Measurements from ENCODE around the gene FAM221B.

FAM221B gene

DNA sequence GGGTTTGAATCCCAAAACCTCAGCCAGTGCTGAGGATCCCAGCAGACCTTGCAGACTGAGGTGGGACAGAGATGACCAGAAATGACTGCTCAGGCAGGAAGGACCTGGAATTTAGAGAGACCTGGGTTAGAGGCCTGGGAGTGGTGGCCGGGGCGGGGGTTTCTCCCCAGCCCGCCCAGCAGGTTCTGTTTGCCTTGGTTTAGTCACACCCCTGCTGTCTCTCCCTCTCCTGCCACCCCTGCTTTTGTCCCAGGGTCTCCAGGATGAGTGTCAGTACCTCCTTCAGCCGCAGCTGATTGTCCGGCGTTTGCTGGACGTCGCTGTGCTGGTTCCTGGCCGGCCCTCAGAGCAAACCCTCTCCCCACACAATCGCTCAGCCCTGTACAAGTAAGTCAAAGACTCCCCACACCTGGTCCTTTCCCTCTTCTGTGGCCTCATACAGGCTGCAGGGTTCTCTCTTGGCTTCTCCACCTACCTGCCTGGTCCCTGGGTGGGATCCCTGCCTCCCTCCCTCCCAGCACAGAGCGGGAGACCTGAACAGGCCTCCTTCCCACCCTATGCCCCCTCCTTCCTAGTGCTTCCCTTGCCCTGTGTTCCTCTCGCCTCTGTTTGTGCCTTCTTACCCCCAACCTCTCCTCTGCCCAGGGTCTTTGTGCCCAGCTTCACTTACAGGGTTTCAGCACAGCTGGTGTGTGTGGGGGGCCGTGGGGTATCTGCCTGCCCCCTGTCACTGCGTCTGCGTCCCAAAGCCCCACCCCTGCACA is 12.5 kb upstream of the FAM221B start:
- Histone ChIP-seq H3K4me1 (ENCODE audit: insufficient read depth, low read length) (peaks cover 21% of the 10 kb centered on the region), H3K9ac (ENCODE audit: low read depth, low read length) (no peak overlapping the region), H3K36me3 (ENCODE audit: insufficient read depth, low read length) (no peaks in the 10 kb centered on the region), H3K9me3 (ENCODE audit: control insufficient read depth, insufficient read depth, low read length) (no peaks in the 10 kb centered on the region)

DNA sequence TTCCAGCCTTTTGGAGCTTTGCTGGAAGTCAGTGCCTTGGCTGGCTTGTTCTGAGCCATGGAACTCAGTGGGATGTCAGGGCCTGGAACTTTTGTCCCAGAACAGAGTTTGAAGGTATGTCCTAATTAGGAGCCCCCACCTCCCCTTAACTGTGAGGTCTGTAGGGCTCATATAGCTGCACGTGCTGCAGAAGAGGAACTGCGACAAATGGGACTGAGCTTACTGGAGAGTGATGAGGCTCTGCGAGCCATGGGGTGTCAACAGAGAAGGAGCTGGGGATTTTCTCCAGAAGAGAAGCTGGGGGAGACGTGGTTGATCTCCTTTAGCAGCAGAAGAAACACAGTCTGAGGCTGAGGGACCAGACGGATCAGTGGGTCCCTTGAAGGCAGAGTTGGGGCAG is 11.4 kb upstream of the FAM221B start:
- peaks cover 14% of the 10 kb centered on the region for H3K4me1 ChIP-seq (ENCODE audit: insufficient read depth, low read length)
- H3K9ac ChIP-seq (ENCODE audit: low read depth, low read length), result no peak overlapping the region
- no peaks in the 10 kb centered on the region for H3K9me3 ChIP-seq (ENCODE audit: control insufficient read depth, insufficient read depth, low read length)

DNA sequence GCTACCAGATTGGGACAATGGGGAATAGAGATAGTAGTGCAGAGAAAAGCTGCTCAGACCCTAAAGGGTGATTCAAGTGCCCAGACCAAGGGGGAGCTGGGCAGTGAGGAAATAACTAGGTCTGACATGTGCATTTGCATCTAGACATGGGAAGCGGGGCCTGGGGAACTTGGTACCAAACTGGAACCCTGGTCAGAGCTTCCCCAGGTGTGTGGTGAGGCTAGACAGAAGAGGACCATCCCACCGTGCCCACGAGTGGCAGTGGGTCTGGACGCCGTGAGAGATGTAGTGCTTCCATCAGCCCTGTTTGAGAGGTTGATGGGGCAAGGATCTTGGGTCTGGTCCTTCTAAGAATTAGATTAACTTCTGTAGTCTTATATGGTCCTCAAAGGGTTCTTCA is 8.1 kb upstream of the FAM221B start:
- no peak overlapping the region for H3K9ac ChIP-seq (ENCODE audit: low read depth, low read length)
- no peaks in the 10 kb centered on the region for H3K4me1 ChIP-seq (ENCODE audit: insufficient read depth, low read length)
- no peaks in the 10 kb centered on the region for H3K36me3 ChIP-seq (ENCODE audit: insufficient read depth, low read length)
- H3K9me3 ChIP-seq (ENCODE audit: control insufficient read depth, insufficient read depth, low read length), result no peaks in the 10 kb centered on the region

More for the DNA sequence above, 11.4 kb upstream of the FAM221B start:
- H3K36me3 ChIP-seq (ENCODE audit: insufficient read depth, low read length), result no peaks in the 10 kb centered on the region

DNA sequence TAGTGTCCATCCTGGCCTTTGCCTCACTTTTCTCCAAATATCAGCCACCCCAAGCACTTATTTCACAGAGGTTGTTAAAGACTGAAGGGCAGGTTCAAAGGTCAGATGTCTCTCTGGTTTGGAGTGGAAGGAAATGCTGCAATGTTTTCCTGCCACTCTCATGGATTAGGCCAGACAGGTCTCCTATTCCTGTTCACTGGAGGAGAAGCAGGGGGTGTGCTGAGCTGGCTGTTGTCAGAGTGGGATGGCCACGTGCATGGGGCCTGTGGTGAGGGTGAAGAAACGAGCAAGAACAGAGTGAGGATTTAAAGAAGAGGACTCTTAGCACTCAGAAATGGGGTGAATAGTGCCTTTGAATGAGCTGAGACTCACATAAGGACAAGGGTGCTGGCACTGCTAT is 7.2 kb upstream of the FAM221B start:
- no peak overlapping the region for H3K9ac ChIP-seq (ENCODE audit: low read depth, low read length)
- H3K9me3 ChIP-seq (ENCODE audit: control insufficient read depth, insufficient read depth, low read length), result no peaks in the 10 kb centered on the region
- H3K36me3 ChIP-seq (ENCODE audit: insufficient read depth, low read length), result no peaks in the 10 kb centered on the region
- no peaks in the 10 kb centered on the region for H3K4me1 ChIP-seq (ENCODE audit: insufficient read depth, low read length)

DNA sequence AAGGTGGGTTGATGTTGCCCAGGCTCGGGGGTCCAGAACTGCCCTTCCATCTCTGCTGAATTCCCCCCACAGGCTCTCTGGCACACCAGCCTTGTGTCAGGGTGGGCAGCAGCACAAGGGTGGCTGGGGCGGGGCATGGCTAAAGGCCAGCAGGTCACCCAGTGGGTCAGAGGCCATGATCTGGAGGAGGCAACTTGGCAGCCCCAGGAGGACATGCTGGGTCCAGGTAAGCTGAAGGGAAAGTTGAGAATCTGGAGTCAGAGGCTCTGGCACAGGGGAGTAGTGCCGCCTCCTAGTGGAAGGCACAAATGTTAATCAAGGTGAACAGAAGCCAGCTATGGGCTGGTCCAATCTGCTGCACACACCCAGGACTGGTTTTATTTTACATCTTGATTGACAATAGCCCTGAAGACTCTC is 6.7 kb upstream of the FAM221B start:
- H3K4me1 ChIP-seq (ENCODE audit: insufficient read depth, low read length), result no peaks in the 10 kb centered on the region

DNA sequence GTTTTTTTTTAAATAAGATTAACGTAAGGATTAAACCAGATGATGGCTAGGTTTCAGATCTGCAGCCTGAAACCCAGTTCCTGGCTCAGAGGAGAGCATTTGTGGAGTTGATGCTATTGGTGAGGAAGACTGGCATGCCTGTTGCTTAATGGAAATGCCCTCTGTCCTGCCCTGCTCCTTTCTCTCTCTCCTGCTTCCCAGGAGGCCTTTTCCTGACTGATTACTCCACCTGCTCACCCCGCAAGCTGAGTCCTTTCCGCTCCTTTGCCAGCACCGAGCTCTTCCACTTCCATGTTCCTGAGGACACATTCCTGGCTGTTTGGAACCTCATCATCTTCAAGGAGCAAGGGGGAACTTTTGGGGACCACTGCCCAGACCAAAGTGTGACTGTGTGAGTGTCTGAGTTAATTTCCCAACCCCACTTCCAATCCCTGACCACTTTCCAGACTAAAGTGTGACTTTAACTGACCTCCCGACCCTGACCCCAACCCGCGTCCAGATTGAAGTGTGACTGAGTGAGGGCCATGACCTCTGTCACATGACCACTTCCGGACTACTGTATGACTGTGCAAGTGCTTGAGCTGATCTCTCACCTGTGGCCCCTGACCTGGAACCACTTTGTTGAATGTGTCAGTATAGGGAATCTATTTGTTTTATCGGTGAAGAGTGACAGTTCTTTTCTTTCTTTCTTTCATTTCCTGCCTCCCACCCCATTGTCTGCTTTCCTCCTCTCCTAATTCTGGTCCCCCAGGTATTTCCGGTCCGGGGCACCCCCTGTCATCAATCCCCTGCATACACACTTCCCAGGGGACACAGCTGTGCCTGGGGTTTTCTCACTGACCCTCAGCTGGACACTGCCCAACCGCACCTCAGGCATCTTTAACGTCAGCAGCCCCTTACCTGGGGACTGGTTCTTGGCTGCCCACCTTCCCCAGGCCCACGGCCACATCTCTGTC is 6.0 kb upstream of the FAM221B start:
- Histone ChIP-seq H3K9me3 (ENCODE audit: control insufficient read depth, insufficient read depth, low read length) (no peaks in the 10 kb centered on the region), H3K36me3 (ENCODE audit: insufficient read depth, low read length) (no peaks in the 10 kb centered on the region), H3K4me1 (ENCODE audit: insufficient read depth, low read length) (no peaks in the 10 kb centered on the region), H3K9ac (ENCODE audit: low read depth, low read length) (no peak overlapping the region)

More for the DNA sequence above, 6.7 kb upstream of the FAM221B start:
- no peaks in the 10 kb centered on the region for H3K9me3 ChIP-seq (ENCODE audit: control insufficient read depth, insufficient read depth, low read length)
- no peaks in the 10 kb centered on the region for H3K36me3 ChIP-seq (ENCODE audit: insufficient read depth, low read length)
- H3K9ac ChIP-seq (ENCODE audit: low read depth, low read length), result no peak overlapping the region

DNA sequence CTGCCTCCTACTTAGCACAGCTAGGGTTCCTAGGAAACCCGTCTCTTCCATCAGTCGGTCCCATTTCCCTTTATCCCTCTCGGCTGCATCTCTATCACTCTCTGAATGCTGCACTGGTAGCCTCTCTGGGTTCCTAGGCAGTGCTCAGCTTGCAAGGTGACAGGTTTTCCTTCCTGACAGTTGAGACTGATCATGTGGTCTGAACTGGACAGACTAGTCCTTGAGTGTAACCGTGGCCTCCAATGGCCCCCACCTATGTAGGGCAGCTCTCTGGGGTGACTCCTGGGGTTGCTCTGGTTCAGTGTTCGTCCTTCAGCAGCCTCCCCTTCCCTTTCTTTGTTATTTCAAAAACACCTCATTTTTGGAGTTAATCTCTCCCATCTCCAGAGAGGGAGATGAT is 4.3 kb upstream of the FAM221B start:
- Histone ChIP-seq H3K4me1 (ENCODE audit: insufficient read depth, low read length) (no peaks in the 10 kb centered on the region), H3K9ac (ENCODE audit: low read depth, low read length) (no peak overlapping the region), H3K36me3 (ENCODE audit: insufficient read depth, low read length) (no peaks in the 10 kb centered on the region), H3K9me3 (ENCODE audit: control insufficient read depth, insufficient read depth, low read length) (no peaks in the 10 kb centered on the region)

DNA sequence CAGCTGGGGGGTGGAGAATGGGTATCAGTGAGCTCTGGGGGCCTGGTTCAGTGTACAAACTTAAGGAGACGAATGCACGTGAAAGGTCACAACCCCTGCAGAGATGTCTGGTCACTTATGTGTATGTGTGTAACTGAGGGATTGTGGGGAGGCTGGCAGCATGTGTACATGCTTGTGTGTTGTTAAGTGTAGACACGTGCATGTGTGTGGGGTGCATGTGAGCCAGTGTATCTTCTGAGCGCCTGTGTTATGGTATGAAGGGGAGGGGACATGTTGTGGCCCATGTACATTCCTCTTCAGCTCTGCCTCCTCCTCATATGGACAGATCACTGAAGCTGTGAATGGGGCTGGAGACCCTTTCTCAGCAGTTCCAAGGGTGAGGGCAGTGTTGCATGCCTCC is 2.5 kb upstream of the FAM221B start:
- Histone ChIP-seq H3K9ac (ENCODE audit: low read depth, low read length) (no peak overlapping the region), H3K4me1 (ENCODE audit: insufficient read depth, low read length) (no peaks in the 10 kb centered on the region), H3K36me3 (ENCODE audit: insufficient read depth, low read length) (no peaks in the 10 kb centered on the region), H3K9me3 (ENCODE audit: control insufficient read depth, insufficient read depth, low read length) (no peaks in the 10 kb centered on the region)

DNA sequence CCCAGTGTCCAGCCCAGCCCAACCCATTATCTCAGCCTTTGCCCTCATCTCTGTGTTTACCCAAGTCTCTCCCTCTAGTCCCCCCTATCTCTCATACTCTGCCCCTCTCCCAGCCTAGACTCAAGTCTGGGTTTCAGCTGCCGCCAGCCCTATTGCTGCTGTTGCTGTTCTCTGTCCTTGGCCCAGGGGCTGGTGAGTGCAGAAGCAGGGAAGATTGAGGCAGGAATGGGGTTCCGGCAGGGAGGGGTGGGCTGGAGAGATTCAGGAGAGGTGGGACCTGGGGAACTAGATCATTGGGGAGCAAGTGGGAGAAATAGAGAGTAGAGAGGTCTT is 1.2 kb upstream of the FAM221B start:
- H3K36me3 ChIP-seq (ENCODE audit: insufficient read depth, low read length), result no peaks in the 10 kb centered on the region
- no peaks in the 10 kb centered on the region for H3K9me3 ChIP-seq (ENCODE audit: control insufficient read depth, insufficient read depth, low read length)
- H3K9ac ChIP-seq (ENCODE audit: low read depth, low read length), result peak overlapping the region; percentile 71; the same call in 1 of the 2 replicates
- H3K4me1 ChIP-seq (ENCODE audit: insufficient read depth, low read length), result no peaks in the 10 kb centered on the region

DNA sequence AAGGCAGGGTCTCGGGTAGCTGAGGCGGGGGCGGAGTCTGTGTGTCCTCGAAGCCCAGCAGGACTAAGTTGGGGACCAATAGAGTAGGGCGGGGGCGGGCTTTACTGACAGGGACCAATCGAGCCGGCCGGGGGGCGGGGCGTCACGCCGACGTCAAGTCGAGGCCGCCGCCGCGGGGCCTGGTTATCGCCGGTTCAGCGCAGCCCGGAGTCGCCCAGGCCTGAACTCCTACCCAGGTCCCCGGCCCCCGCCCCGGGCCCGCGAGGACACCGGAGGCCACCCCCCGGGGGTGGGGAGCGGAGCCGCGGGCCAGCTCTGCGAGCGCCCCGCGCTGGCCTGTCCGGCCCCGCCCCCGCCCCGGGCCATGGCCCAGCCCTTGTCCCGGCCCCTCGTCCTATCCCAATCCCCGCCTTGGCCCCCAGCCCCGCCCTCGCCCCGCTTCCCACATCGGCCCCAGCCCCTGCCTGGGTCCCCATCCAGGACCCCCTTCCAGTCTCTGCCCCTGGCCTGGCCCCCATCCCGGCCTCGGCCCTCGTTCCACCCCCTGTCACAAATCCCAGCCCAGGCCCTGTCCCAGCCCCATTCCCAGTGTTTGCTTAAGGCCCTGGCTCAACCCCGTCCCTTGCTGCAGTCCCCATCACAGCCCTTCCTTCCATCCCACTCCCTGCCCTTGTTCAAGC is 692 bp upstream of the FAM221B start, which contains the start of gene TMEM8B:
TSS of gene TMEM8B (plus strand) at position 145 of the 680 bp plus-strand sequence. CDS start at position 365, 220 bp downstream.
- H3K9me3 ChIP-seq (ENCODE audit: control insufficient read depth, insufficient read depth, low read length), result no peaks in the 10 kb centered on the region
- no peaks in the 10 kb centered on the region for H3K36me3 ChIP-seq (ENCODE audit: insufficient read depth, low read length)
- peak within 1 kb of the TSS; percentile 71; the same call in 1 of the 2 replicates for H3K9ac ChIP-seq (ENCODE audit: low read depth, low read length)
- H3K4me1 ChIP-seq (ENCODE audit: insufficient read depth, low read length), result 0 out of 2 replicates have a peak, but pooled peaks cover 2% of the 10 kb centered on the region

DNA sequence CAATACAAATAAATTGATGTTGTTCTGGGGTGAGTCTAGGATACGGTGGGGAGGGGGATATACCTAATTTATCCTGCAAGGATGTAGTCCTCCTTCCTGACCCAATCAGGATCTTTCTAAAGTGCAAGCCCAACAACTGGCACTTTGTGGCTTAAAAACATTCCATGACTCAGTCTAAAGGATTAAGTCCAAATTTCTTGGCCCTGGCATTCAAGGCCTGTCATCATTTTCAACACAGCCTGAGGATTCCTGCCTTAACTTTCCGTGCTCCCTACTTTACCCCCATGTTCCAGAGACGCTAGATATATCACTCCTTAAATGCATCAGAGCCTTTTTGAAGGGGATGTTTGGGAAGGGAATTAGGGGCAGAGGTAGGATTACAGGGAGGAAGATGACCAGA is 1.0 kb downstream of the FAM221B start:
- peaks cover 13% of the 10 kb centered on the region for H3K4me1 ChIP-seq (ENCODE audit: insufficient read depth, low read length)
- H3K9me3 ChIP-seq (ENCODE audit: control insufficient read depth, insufficient read depth, low read length), result no peaks in the 10 kb centered on the region
- H3K36me3 ChIP-seq (ENCODE audit: insufficient read depth, low read length), result no peaks in the 10 kb centered on the region
- no peak overlapping the region for H3K9ac ChIP-seq (ENCODE audit: low read depth, low read length)

DNA sequence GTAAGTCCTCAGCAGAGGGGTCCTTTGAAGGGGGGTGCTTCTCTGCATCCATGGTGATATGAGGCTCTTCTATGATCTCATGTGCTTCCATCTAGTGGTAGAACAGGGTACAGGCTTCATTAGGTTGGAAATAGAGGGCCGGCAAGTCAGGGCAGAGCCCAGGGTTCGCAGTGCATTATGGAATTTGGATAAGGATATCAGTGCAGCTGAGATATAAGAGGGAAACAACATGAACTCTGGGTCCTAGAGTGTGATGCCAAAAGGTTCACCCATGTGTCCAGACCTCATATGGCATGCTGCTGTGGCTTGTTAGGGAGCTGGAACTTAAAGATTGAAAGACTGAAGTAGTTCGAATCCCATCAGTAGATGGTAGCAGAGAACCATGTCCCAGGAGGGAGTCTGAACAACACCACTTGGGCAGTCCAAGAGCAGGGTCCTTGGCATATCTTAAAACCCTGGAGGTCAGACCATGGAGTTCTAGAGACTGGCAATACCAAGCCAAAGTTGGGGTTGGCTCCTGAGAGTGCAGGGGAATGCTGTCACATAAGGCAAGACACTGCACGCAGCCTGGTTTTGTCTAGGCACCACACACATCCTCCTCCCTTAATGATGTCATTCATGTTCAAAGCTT is 2.3 kb downstream of the FAM221B start:
- H3K9me3 ChIP-seq (ENCODE audit: control insufficient read depth, insufficient read depth, low read length), result no peaks in the 10 kb centered on the region

DNA sequence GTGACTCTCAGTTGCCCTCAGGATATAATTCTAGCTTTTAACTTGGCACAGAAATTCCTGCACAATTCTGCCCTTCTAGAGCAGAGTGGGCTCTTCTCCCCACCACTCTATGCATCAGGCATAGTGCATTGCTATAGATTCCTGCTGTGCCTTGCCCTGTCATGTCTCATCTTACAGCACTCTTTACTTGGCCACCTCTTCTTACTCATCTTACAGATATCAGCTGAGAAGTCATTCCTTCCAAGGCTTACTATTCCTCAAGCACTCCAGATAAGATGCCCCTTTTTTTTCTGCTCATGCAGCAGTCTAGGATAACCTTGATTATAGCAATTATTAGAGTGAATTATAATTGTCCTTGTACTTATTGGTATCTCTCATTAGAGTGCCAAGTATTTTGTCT is 5.6 kb downstream of the FAM221B start:
- no peak overlapping the region for H3K9ac ChIP-seq (ENCODE audit: low read depth, low read length)
- peaks cover 13% of the 10 kb centered on the region for H3K4me1 ChIP-seq (ENCODE audit: insufficient read depth, low read length)
- H3K36me3 ChIP-seq (ENCODE audit: insufficient read depth, low read length), result no peaks in the 10 kb centered on the region
- no peaks in the 10 kb centered on the region for H3K9me3 ChIP-seq (ENCODE audit: control insufficient read depth, insufficient read depth, low read length)

More for the DNA sequence above, 2.3 kb downstream of the FAM221B start:
- Histone ChIP-seq H3K36me3 (ENCODE audit: insufficient read depth, low read length) (no peaks in the 10 kb centered on the region), H3K4me1 (ENCODE audit: insufficient read depth, low read length) (peaks cover 13% of the 10 kb centered on the region), H3K9ac (ENCODE audit: low read depth, low read length) (no peak overlapping the region)

DNA sequence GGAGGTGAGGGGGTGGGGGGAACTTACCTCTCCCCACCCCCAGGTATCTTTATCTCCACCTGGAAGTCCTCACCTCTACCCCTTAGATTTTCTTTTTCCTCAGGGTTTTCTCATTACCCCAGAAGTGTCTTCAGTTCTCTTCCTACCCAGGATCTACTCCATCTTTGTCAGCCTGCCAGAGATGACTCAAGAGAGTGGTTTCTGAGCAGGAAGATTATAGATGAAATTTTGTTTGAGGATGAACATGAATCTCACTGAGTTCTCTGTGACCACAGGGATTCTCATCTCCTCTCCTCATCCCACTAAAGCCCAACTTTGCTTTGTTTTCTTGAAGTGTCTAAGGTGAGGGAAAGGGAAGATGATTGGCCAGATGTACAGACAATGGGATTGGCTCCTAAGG is 8.5 kb downstream of the FAM221B start:
- Histone ChIP-seq H3K9me3 (ENCODE audit: control insufficient read depth, insufficient read depth, low read length) (no peaks in the 10 kb centered on the region), H3K36me3 (ENCODE audit: insufficient read depth, low read length) (no peaks in the 10 kb centered on the region), H3K4me1 (ENCODE audit: insufficient read depth, low read length) (peaks cover 13% of the 10 kb centered on the region), H3K9ac (ENCODE audit: low read depth, low read length) (no peak overlapping the region)
